ENCODE measurements around the gene TENM4. TPM values are rescaled to one million over a fixed set of nuclear protein-coding genes. Genes with fewer than 3 reads are reported as not detected.

The TENM4 gene
- total and polyA plus RNA-seq, 2 of the 8 experiments (the other 6 are each of a cell fraction or from before 2014, with no cell fraction given) = 3.5 to 7.2 TPM

DNA sequence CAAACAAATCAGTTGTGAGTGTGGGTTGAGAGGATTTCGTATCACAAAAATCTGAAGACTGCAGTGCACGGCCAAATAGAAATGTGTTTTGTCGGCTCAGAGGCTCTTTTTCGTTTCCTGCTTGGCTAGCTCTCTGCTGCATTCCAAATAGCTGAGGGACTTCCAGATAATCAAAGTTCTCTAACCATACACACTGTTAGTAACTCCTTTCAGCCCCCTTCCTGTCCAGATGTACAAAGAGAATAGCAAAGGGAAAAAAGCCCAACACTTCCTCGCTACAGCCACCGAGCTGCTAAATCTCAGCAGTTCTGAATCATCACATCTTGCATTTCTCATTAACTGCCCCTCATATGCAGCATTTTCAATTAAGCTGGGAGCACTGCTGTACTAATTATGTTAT is 203.1 kb downstream of the TENM4 start:
- H2BK120ac ChIP-seq (replicated peaks; ENCODE audit: low read depth, low read length) = no peak overlapping the region
- H3K4me1 ChIP-seq (replicated peaks in 1 of 4; ENCODE audit: control insufficient read depth in 3 of 4, insufficient read depth in 4 of 4, low read length in 3 of 4) = peaks cover 0 to under 1% (median 0%) of the 10 kb centered on the region in 4 experiments; a peak in 2 of 7 replicates
- no peaks in the 10 kb centered on the region for H4K20me1 ChIP-seq (replicated peaks in 1 of 2; ENCODE audit: control insufficient read depth in 1 of 2, insufficient read depth in 2 of 2, low read length in 2 of 2)
- 90% methylated on average over 6 of the region's 6 CpGs; no CpG with 5 or more reads in 1 of the 2 experiments for WGBS, 2 experiments (ENCODE audit: extremely low coverage in 1 of 2, insufficient coverage in 1 of 2, insufficient read length in 1 of 2, insufficient replicate concordance in 2 of 2, low coverage in 1 of 2, low lambda C conversion rate in 2 of 2, missing lambda C conversion rate in 1 of 2)
- FAIRE-seq (no peak), DNase-seq (ENCODE audit: low read depth in 1 of 2, low spot score in 2 of 2) (no peak)
- H3K23me2 ChIP-seq (ENCODE audit: low read depth, low read length) = no peaks in the 10 kb centered on the region
- no peaks in the 10 kb centered on the region for H3K27me3 ChIP-seq (replicated peaks in 1 of 4; ENCODE audit: control insufficient read depth in 3 of 4, extremely low read depth in 1 of 4, insufficient read depth in 3 of 4, low read length in 3 of 4)
- H2AK5ac ChIP-seq (ENCODE audit: low read depth, low read length) = no peak overlapping the region
- H3K79me2 ChIP-seq (ENCODE audit: control insufficient read depth in 1 of 2, insufficient read depth in 2 of 2, low read length in 2 of 2) = no peaks in the 10 kb centered on the region
- no peak overlapping the region for H4K8ac ChIP-seq (ENCODE audit: extremely low read depth, insufficient read depth, low read length)
- H3K14ac ChIP-seq (ENCODE audit: insufficient read length) = no peak overlapping the region
- no peak overlapping the region for H3K4me3 ChIP-seq (ENCODE audit: extremely low read depth in 1 of 4, insufficient read depth in 2 of 4, low read depth in 3 of 4, low read length in 4 of 4)
- H3K9me3 ChIP-seq (ENCODE audit: insufficient read depth in 2 of 2, low read depth in 1 of 2, low read length in 1 of 2) = no peaks in the 10 kb centered on the region
- no peak overlapping the region for H2BK12ac ChIP-seq (ENCODE audit: low read depth, low read length)
- no peak overlapping the region for H2BK5ac ChIP-seq (ENCODE audit: low read depth, low read length)
- no peak overlapping the region for H4K5ac ChIP-seq (ENCODE audit: insufficient read length, low read depth, low read length)
- H3K23ac ChIP-seq (ENCODE audit: insufficient read length) = no peak overlapping the region
- ChIA-PET POLR2A (ENCODE audit: partially characterized antibody) (no interaction called here), CTCF (ENCODE audit: partially characterized antibody) (no interaction called here)
- H3K79me1 ChIP-seq (ENCODE audit: low read depth, low read length) = no peaks in the 10 kb centered on the region
- no peak overlapping the region for H2BK15ac ChIP-seq (ENCODE audit: low read length)
- H3K4me2 ChIP-seq (ENCODE audit: insufficient read depth in 1 of 2, low read depth in 2 of 2, low read length in 2 of 2) = no peak overlapping the region
- H3K18ac ChIP-seq (ENCODE audit: extremely low read depth, low read length) = no peak overlapping the region
- H3K4ac ChIP-seq (replicated peaks; ENCODE audit: insufficient read length, low read depth, low read length) = no peak overlapping the region
- H3K27ac ChIP-seq (ENCODE audit: low read depth, low read length) = no peak overlapping the region
- H3K36me3 ChIP-seq (ENCODE audit: control insufficient read depth in 2 of 4, insufficient read depth in 4 of 4, low read length in 3 of 4) = no peaks in the 10 kb centered on the region
- no peak overlapping the region for H3K56ac ChIP-seq (replicated peaks; ENCODE audit: insufficient read length, low read depth, low read length)
- no peak overlapping the region for H3K9ac ChIP-seq (replicated peaks in 1 of 4; ENCODE audit: extremely low read depth in 1 of 4, low read depth in 3 of 4, low read length in 3 of 4)
- no peak overlapping the region for H2AFZ ChIP-seq (ENCODE audit: low read length)
- no peak overlapping the region for H2BK20ac ChIP-seq (ENCODE audit: low read length)
- H4K91ac ChIP-seq (replicated peaks; ENCODE audit: insufficient read length, low read length) = no peak overlapping the region
- TF ChIP-seq SP4 (IDR thresholded peaks at IDR 0.05; ENCODE audit: low read length) = no peak
- TF ChIP-seq GABPA (IDR thresholded peaks at IDR 0.05; ENCODE audit: borderline replicate concordance, insufficient read depth, low read length) = no peak
- TF ChIP-seq BCL11A (IDR thresholded peaks at IDR 0.05; ENCODE audit: low read depth in 2 of 2, low read length in 2 of 2) = no peak
- TF ChIP-seq CTBP2 (IDR thresholded peaks at IDR 0.05; ENCODE audit: borderline replicate concordance, insufficient read depth, insufficient read length, low read length) = no peak
- TF ChIP-seq EP300 (IDR thresholded peaks at IDR 0.05; ENCODE audit: borderline replicate concordance in 1 of 2, low read depth in 2 of 2, low read length in 2 of 2) = no peak
- TF ChIP-seq EGR1 (IDR thresholded peaks at IDR 0.05; ENCODE audit: borderline replicate concordance, low read depth, low read length) = no peak
- TF ChIP-seq SIRT6 (IDR thresholded peaks at IDR 0.05; ENCODE audit: low read length) = no peak
- no peak for TF ChIP-seq EZH2 (IDR thresholded peaks at IDR 0.05; ENCODE audit: low read depth, low read length, severe bottlenecking)
- TF ChIP-seq CREB1 (IDR thresholded peaks at IDR 0.05) = no peak
- TF ChIP-seq, protein P1, sequence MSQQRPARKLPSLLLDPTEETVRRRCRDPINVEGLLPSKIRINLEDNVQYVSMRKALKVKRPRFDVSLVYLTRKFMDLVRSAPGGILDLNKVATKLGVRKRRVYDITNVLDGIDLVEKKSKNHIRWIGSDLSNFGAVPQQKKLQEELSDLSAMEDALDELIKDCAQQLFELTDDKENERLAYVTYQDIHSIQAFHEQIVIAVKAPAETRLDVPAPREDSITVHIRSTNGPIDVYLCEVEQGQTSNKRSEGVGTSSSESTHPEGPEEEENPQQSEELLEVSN (IDR thresholded peaks at IDR 0.05) = no peak
- no peak for TF ChIP-seq JUND (IDR thresholded peaks at IDR 0.05; ENCODE audit: low read length)
- TF ChIP-seq, protein P2, sequence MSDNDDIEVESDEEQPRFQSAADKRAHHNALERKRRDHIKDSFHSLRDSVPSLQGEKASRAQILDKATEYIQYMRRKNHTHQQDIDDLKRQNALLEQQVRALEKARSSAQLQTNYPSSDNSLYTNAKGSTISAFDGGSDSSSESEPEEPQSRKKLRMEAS (IDR thresholded peaks at IDR 0.05) = no peak
- no peak for TF ChIP-seq BACH1 (IDR thresholded peaks at IDR 0.05; ENCODE audit: low read length)
- no peak for TF ChIP-seq CHD2 (IDR thresholded peaks at IDR 0.05; ENCODE audit: low read length)
- TF ChIP-seq CHD1 (IDR thresholded peaks at IDR 0.05; ENCODE audit: low read depth, low read length) = no peak
